NCI-H2081 treated with DMSO at 0.1 percent for 48 hours (cell line): ENCODE measurements around the gene TACO1.

Experiments
- DNase-seq: peaks from one replicate; lab custom pipeline; 2025; lab: John Stamatoyannopoulos, UW

The TACO1 gene

DNA sequence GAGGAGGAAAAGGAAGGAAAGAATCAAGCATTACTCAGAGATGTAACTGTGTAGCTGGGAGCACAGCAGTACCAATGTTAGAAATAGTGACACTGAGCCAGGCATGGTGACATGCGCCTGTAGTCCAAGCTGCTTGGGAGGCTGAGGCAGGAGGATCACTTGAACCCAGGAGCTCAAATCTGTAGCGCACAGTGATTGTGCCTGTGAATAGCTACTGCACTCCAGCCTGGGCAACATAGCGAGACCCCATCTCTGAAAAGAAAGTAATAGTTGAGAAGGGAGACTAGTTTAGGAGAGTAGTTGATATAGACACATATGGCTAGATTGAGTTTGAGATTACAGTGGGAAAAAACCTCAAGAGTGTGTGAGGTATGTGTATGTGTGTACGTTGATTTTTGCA is 39.3 kb downstream of the TACO1 start:
- no peak for DNase-seq

DNA sequence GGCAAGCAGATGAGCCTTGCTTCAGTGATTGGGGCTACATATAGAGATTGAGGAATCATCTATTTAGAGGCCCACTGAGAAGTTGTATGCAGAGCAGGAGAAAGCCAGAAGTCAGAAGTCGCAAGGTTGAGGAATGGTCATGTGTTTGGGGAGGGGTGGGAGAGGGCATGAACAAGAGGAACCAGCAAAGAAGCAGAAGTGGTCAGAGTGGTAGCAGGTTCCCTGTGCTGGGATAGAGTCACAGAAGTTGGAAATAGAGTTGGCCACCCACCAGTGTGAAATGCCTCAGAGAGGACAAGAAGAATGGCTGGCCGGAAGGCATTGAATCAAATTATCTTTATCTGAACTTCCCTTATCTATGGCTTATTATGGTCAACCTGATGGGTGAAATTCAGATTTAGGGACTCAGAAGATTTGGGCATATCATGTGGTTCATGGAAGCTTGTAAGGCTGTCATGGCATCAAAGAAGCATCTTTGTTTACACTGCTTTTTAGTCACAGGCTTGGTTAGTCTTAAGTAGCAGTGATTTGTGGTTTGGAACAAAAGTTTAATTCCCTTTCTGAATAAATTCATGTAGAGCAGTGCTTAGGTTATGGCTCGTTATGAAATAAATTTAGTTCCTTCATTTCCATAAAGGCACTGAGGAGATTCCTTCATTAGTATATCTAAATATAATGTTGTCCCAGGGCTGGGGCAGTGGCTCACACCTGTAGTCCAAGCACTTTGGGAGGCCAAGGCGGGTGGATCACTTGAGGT is 41.2 kb downstream of the TACO1 start:
- DNase-seq = no peak

DNA sequence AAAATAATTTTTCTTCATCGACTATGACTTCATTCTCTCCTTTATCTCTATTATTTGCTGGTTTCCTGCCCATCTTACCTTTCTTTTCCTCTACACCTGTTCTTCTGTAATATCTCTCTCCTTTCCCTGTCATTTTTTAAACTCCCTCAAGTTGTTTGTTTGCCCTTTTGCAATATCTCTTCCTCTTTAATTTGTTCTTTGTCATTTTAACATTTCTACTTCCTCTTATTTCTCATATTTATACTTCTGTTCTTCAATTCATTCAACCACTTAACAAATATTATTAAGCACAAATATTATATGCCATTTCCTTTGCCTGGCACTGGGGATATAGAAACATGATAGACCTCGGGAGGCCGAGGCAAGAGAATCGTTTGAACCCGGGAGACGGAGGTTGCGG is 44.2 kb downstream of the TACO1 start:
- no peak for DNase-seq

DNA sequence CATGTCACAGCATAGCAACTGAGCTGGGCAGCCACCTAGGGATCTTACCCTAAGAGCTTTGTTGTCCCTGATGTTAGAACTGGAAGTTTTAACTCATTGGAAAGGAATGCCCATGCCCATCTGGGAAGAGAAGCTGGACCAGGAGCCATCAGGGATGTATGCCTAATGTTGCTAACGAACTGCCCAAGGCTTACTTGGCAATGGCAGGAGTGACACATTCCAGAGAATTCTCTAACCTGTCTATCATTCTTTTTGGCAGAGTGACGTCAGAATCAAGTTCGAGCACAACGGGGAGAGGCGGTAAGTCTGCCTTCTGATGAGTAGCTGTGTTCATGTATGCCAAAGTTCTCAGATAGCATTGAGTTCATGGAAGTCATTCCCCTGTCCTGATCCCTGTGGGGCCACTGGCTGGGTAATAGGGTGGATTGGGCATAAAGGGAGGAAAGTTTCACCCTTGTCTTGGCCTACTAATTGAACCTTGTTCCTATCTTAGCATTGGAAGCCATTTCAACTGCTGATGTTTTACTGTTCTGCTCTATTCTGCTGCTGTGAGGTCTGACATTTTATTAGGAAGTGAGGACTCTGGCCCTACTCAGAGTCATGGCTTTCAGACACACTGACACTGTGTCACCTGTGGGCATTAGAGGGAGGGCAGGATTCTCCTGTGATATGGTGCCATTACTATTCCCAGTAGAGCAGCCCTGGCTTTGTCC is 45.2 kb downstream of the TACO1 start:
- DNase-seq = no peak

DNA sequence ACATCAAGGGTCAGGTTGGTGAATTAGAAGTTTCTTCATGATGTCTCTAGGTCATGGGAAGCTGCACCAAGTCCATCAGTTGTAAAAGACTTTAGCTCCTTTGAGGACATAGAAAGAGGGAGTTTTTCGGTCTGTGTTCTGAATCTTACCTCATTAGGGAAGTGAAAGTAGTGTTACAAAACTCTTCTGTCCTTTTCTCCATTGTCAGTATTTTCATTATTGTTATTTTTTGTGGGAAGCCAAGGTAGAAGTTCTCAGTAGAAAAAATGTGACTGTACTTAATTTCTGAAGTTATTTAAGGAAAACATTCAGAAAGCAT is 45.8 kb downstream of the TACO1 start:
- DNase-seq = no peak

DNA sequence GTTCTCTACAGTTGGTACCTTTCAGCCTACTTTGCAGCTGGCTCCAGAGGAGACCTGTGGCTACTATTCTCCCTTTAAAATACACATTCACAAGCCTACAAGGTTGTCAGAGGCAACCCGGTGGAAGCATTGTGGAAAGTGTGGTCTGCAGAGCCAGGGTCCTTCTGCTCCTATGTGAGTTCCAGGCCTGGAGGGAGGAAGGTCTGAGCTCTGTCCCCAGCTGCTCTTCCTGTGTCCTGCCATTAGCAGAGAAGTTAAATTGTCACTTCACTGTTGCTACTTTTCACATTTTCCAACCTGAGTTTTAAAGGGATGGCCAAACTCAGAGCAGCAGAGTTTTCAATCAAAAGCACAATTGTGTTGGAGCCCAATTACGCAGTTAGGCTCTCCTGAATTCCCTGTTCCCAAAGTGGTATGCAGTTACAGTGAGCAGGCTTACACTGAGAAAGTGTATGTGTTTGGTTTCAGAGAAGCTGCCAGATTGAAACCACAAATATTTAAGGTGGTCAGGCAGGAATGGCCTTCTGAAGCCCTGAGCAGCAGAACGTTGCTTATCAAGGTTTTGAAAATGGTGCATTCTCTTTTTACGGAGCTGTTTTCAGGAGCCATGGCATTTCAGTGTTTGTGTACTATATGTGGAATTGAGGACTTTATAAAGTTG is 46.5 kb downstream of the TACO1 start:
- DNase-seq = no peak

DNA sequence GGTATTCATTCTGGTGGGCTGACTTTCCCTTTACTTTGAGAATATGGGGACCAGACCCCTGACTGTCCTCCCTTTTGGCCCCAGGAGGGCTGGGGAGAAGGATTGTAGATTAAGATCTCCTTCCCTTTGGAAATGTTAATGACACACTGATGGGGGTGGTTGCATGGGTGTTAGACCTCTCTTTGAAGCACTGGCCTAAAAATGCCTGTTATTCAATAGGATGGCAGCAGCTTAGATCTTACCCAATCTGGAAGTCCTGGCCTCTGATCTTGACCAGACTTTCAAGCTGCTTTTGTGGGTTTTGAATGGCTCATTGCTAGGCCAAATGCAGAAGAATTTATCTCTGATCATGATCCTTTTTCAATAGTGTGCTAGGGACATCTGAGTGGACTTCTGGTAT is 47.2 kb downstream of the TACO1 start:
- no peak for DNase-seq

DNA sequence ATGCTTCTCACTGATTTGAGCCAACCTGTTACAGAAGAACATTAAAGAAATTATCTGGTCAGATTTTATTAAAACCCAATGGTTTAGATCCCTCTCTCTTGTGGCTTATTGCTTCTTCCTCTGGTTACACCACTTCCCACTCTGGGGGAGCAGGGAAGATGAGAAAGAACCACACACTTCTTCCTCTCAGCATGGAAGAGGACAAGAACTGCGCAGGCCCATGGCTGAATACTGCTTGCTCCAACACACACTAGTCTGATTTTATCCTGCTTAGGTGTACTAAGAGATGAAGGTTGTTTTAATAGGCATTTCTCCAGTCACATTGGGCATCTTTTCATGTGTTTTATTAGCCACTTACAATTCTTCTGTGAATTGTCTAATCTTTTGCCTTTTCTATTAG is 49.1 kb downstream of the TACO1 start:
- DNase-seq = no peak

DNA sequence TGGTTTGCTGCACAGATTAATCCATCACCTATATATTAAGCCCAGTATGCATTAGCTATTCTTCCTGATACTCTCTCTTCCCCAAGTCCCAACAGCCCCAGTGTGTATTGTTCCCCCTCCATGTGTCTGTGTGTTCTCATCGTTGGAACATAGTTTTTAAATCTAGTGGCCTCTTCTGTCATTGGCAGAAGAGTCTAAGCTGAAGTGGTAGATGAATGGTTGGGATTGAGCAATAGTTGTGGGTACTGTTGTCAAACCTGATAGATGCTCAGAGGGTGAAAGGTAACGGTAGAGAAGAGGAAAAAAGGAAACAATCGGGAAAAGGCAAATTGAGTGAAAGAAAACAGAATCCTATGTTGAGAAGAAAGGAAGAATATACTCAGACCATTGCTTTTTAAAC is 51.4 kb downstream of the TACO1 start:
- DNase-seq = no peak

DNA sequence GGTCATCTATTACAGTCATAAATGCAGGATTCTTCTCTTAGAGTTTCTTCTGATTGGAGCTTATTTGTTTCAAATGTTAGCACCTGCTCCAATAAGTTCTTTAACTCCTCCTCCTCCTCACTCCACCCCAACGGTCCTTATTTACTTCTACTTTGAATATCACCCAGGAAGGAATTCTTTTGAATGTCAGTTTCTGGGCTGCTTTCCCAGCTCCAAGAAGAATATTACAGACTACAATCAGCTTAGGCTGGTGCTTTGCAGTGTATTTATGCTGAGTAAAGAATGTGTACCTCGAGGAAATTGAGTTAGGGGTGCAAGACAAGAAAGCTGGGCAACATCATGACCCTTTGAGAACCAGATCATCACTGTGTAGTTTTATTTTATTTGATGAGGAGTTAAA is 52.4 kb downstream of the TACO1 start:
- no peak for DNase-seq

DNA sequence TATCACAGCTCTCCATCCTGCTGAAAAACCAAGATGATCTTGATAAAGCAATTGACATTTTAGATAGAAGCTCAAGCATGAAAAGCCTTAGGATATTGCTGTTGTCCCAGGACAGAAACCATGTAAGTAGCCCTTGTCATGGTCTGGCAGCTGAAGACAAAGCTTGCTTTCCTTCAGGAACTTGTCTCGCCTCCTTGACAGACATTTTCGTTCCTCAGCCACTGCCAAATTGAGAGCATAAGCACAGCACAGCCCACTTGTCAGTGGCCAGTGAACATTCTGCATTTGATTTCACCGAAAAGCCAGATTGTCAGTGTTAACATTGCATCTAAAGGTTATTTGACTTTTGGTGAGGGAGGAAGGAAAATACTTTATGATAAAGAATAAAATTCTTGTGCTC is 57.1 kb downstream of the TACO1 start:
- no peak for DNase-seq
